IMR-90 (cell line): ENCODE measurements around the gene TMEM107. TPM values are rescaled to one million over a fixed set of nuclear protein-coding genes. Genes with fewer than 3 reads are reported as not detected.

Source experiments
- ATAC-seq: fragments of 200-7000 bp; cut with Tn5 transposase; 2 replicates; pipeline ENCODE4 v1.9.1; 2020; ENCODE audit warnings: low read depth, mild to moderate bottlenecking, moderate library complexity
- BruUV-seq: library from RNA; stranded (reverse); fragments of 400-500 nt; replicated peaks from 2 replicates; lab custom pipeline; 2021; lab: Mats Ljungman, UMichigan
- CTCF ChIA-PET: fragments of 300-600 bp; formaldehyde crosslinking; extraction: SDS; loops from one replicate; lab custom pipeline; 2021; ENCODE audit warnings: antibody characterized with exemption; lab: Yijun Ruan, JAX
- POLR2A ChIA-PET: fragments of 300-600 bp; sonication (Branson Sonifier 250); formaldehyde crosslinking; loops from one replicate; lab custom pipeline; 2022; ENCODE audit warnings: antibody characterized with exemption; ENCODE audit not compliant: unreplicated experiment; lab: Charles Lee
- DNase-seq: peaks from one replicate; pipeline ENCODE4 v3.0.0; 2013
- H2AFZ ChIP-seq: replicated peaks from 2 replicates; pipeline ENCODE3; 2013; ENCODE audit warnings: low read length, mild to moderate bottlenecking; ENCODE audit not compliant: poor library complexity
- H2AK5ac ChIP-seq: 2 replicates; pipeline ENCODE4 v1.6.1; 2013; ENCODE audit warnings: low read depth, low read length, inconsistent platforms
- H2AK9ac ChIP-seq: replicated peaks from 2 replicates; pipeline ENCODE3; 2013; ENCODE audit warnings: mild to moderate bottlenecking, low read depth, low read length, moderate library complexity; ENCODE audit not compliant: poor library complexity
- H2BK120ac ChIP-seq: 2 replicates; pipeline ENCODE4 v1.6.1; 2013; ENCODE audit warnings: low read depth, low read length, inconsistent platforms
- H2BK15ac ChIP-seq: 3 replicates; pipeline ENCODE4 v1.6.1; 2013; ENCODE audit warnings: low read depth, low read length, inconsistent platforms
- H2BK20ac ChIP-seq: 2 replicates; pipeline ENCODE4 v1.6.1; 2013; ENCODE audit warnings: low read depth, mild to moderate bottlenecking, inconsistent platforms, low read length, moderate library complexity
- H2BK5ac ChIP-seq: 2 replicates; pipeline ENCODE4 v1.6.1; 2013; ENCODE audit warnings: mild to moderate bottlenecking, low read depth, low read length, inconsistent platforms; ENCODE audit not compliant: poor library complexity, severe bottlenecking
- H3K14ac ChIP-seq: replicated peaks from 2 replicates; pipeline ENCODE4 v1.6.1; 2013; ENCODE audit warnings: low read depth, low read length, inconsistent platforms
- H3K18ac ChIP-seq: 2 replicates; pipeline ENCODE4 v1.6.1; 2013; ENCODE audit warnings: low read depth, low read length, control low read depth
- H3K23ac ChIP-seq: 2 replicates; pipeline ENCODE4 v1.6.1; 2013; ENCODE audit warnings: low read depth, low read length, inconsistent platforms
- H3K27ac ChIP-seq: 2 replicates; pipeline ENCODE4 v1.5.1; 2013; ENCODE audit warnings: mild to moderate bottlenecking, control low read depth, low read length; ENCODE audit not compliant: insufficient read depth
- H3K27me3 ChIP-seq: 2 replicates; pipeline ENCODE4 v1.6.1; 2013; ENCODE audit warnings: low read length; ENCODE audit not compliant: control insufficient read depth, insufficient read depth
- H3K36me3 ChIP-seq: 2 replicates; pipeline ENCODE4 v1.6.1; 2013; ENCODE audit warnings: low read length, mixed read lengths; ENCODE audit not compliant: control insufficient read depth, insufficient read depth
- H3K4ac ChIP-seq: 2 replicates; pipeline ENCODE4 v1.6.1; 2013; ENCODE audit warnings: low read depth, low read length, inconsistent platforms
- H3K4me1 ChIP-seq: 2 replicates; pipeline ENCODE4 v1.6.1; 2013; ENCODE audit warnings: low read length, mixed read lengths; ENCODE audit not compliant: control insufficient read depth, insufficient read depth
- H3K4me2 ChIP-seq: 2 replicates; pipeline ENCODE4 v1.6.1; 2013; ENCODE audit warnings: low read depth, mild to moderate bottlenecking, control low read depth, low read length, moderate library complexity
- H3K4me3 ChIP-seq: 2 replicates; pipeline ENCODE4 v1.5.1; 2013; ENCODE audit warnings: low read depth, mild to moderate bottlenecking, control low read depth, low read length, moderate library complexity; ENCODE audit not compliant: insufficient read depth
- H3K56ac ChIP-seq: 2 replicates; pipeline ENCODE4 v1.6.1; 2013; ENCODE audit warnings: low read length, inconsistent platforms; ENCODE audit not compliant: insufficient read depth; ENCODE audit errors: extremely low read depth
- H3K79me1 ChIP-seq, 2 experiments: 2 replicates each; pipeline ENCODE4 v1.6.1; 2013; ENCODE audit warnings: low read length in 2 of 2, inconsistent platforms in 1 of 2, low read depth in 1 of 2
- H3K9ac ChIP-seq: 2 replicates; pipeline ENCODE4 v1.6.1; 2013; ENCODE audit warnings: low read depth, low read length, control low read depth
- H3K9me1 ChIP-seq: 2 replicates; pipeline ENCODE4 v1.6.1; 2013; ENCODE audit warnings: low read length, inconsistent platforms; ENCODE audit not compliant: insufficient read depth
- H3K9me3 ChIP-seq: 2 replicates; pipeline ENCODE4 v1.6.1; 2013; ENCODE audit warnings: low read length; ENCODE audit not compliant: control insufficient read depth, insufficient read depth
- H4K20me1 ChIP-seq: 2 replicates; pipeline ENCODE4 v1.6.1; 2013; ENCODE audit warnings: low read length, inconsistent platforms; ENCODE audit not compliant: insufficient read depth
- H4K5ac ChIP-seq: 2 replicates; pipeline ENCODE4 v1.6.1; 2013; ENCODE audit warnings: mild to moderate bottlenecking, low read depth, low read length, control low read depth
- H4K8ac ChIP-seq, 2 experiments: 2 replicates each; pipeline ENCODE4 v1.6.1; 2013; ENCODE audit warnings: low read depth in 2 of 2, low read length in 2 of 2, control low read depth in 1 of 2, inconsistent platforms in 1 of 2
- H4K91ac ChIP-seq: 2 replicates; pipeline ENCODE4 v1.6.1; 2013; ENCODE audit warnings: low read depth, low read length, inconsistent platforms; ENCODE audit not compliant: insufficient read depth
- BHLHE40 ChIP-seq: fragments of 150-350 bp; IDR thresholded peaks from 2 replicates; pipeline ENCODE4 v1.6.1; 2016; ENCODE audit warnings: mild to moderate bottlenecking, low read depth, low read length
- CEBPB ChIP-seq: IDR thresholded peaks from 2 replicates; pipeline ENCODE4 v1.6.1; 2012; ENCODE audit warnings: low read depth, low read length, improper control_type of control experiment
- CHD1 ChIP-seq: IDR thresholded peaks from 2 replicates; pipeline ENCODE4 v1.6.1; 2012; ENCODE audit warnings: low read depth, low read length, improper control_type of control experiment
- MAZ ChIP-seq: IDR thresholded peaks from 2 replicates; pipeline ENCODE4 v1.6.1; 2012; ENCODE audit warnings: low read depth, mild to moderate bottlenecking, low read length, improper control_type of control experiment, moderate library complexity, borderline replicate concordance
- MXI1 ChIP-seq: IDR thresholded peaks from 2 replicates; pipeline ENCODE4 v1.6.1; 2012; ENCODE audit warnings: low read depth, mild to moderate bottlenecking, low read length, moderate library complexity, borderline replicate concordance
- NFE2L2 ChIP-seq: fragments of 150-350 bp; IDR thresholded peaks from 2 replicates; pipeline ENCODE4 v1.6.1; 2016; ENCODE audit warnings: low read depth, mild to moderate bottlenecking, low read length
- POLR2A ChIP-seq: IDR thresholded peaks from 2 replicates; pipeline ENCODE4 v1.6.1; 2012; ENCODE audit warnings: mild to moderate bottlenecking, low read depth, low read length
- RAD21 ChIP-seq: IDR thresholded peaks from 2 replicates; pipeline ENCODE4 v1.6.1; 2012; ENCODE audit warnings: low read length, improper control_type of control experiment
- RFX5 ChIP-seq: IDR thresholded peaks from 2 replicates; pipeline ENCODE4 v1.8.0; 2012; ENCODE audit warnings: low read depth, mild to moderate bottlenecking, low read length, moderate library complexity
- SMC3 ChIP-seq: fragments of 150-350 bp; IDR thresholded peaks from 2 replicates; pipeline ENCODE4 v1.6.1; 2016; ENCODE audit warnings: low read depth, mild to moderate bottlenecking, antibody characterized with exemption, low read length, moderate library complexity
- WGBS, 2 experiments: methylation state at CpG; one replicate each; pipeline versions ENCODE4 v1.1.5 to v1.1.7; 2013; ENCODE audit warnings: missing lambda C conversion rate in 2 of 2; ENCODE audit not compliant: insufficient read length in 1 of 2; ENCODE audit errors: extremely low coverage in 2 of 2; 5-methylcytosine and 5-hydroxymethylcytosine counted together
- dilution Hi-C: fragments of 300-500 bp; cut with HindIII; formaldehyde crosslinking; loops from one replicate; pipeline ENCODE4 v1.14.3; 2018; ENCODE audit warnings: low sequenced_read_pairs; ENCODE audit not compliant: unreplicated experiment
- in situ Hi-C: fragments of 300-500 bp; cut with MboI; formaldehyde crosslinking; loops from 3 replicates; pipeline ENCODE4 v1.14.3; 2019; ENCODE audit warnings: low sequenced_read_pairs, inconsistent platforms, mixed read lengths
- intact Hi-C: fragments of 100-400 bp; cut with micrococcal nuclease; formaldehyde crosslinking; loops from 2 replicates; pipeline ENCODE4 v1.10.0; 2022
- polyA plus RNA-seq, 3 experiments: library from polyadenylated mRNA; depleted of rRNA; stranded (reverse); fragments of >200 nt; gene quantifications; 2 replicates each; pipeline ENCODE4 v1.2.3, GENCODE V29; 2012; ENCODE audit warnings: low replicate concordance in 1 of 3
- total RNA-seq: library from RNA; depleted of rRNA; stranded (reverse); fragments of >200 nt; gene quantifications from 2 replicates; pipeline ENCODE4 v1.2.3, GENCODE V29; 2012
- TF ChIP-seq, protein P1 (sequence below): fragments of 150-350 bp; IDR thresholded peaks from 2 replicates; pipeline ENCODE4 v1.6.1; 2016; ENCODE audit warnings: low read depth, mild to moderate bottlenecking, low read length, moderate library complexity, borderline replicate concordance
- TF ChIP-seq, protein P2 (sequence below): conservative IDR thresholded peaks from 2 replicates; pipeline ENCODE4 v1.5.1; 2012; ENCODE audit warnings: mild to moderate bottlenecking, low read depth, low read length, improper control_type of control experiment
- TF ChIP-seq, protein P3 (sequence below): fragments of 150-350 bp; IDR thresholded peaks from 2 replicates; pipeline ENCODE4 v1.6.1; 2017; ENCODE audit warnings: mild to moderate bottlenecking, antibody characterized with exemption, low read length, low read depth

The TMEM107 gene
- total and polyA plus RNA-seq, 2 of the 4 experiments (the other 2 are of a cell fraction) = 12.9 to 14.3 TPM

DNA sequence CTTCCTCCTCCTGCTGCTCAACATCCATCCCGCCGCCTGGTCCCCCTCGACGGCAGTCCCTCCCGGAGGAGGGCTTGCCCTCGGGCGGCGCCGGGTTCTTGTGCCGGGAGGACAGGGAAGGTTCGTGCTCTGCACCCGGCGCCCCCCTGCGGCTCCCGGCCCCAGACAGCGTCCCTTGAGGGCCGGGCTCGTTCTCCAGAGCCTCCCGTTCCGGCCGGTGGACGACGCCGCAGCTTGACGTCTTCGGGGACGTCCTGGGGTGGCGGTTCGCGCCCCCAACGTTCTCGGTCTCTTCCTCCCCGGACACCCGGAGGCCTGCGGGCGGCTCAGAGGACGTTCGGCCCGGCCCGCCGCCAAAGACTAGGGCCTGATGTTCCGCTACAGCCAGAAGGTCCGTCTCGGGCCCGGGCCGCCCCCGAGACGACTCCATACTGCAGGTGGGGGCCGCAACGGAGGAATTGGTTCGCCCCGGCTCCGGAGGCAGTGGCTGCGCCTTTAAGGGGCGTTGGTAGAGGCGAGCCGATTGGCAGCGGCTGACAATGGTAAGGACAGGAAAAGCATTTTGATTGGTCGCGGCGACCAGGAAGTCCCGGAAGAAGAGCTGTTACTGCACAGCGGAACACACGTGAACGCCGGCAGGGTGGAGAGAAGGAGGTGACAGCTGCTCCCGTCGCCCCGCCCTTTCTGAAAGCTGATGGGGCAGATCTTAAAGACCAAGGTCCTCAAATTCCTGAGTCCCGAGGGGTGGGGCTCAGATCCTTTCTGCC is 13.7 kb upstream of the TMEM107 start, which contains the start of gene BORCS6:
BORCS6 (minus strand) TSS at position 470 of the 767 bp plus-strand sequence; CDS start at position 430, 40 bp downstream.
- H3K27me3 ChIP-seq = no peaks in the 10 kb centered on the region
- peak within 1 kb of the TSS; percentile 75 for H2BK5ac ChIP-seq
- peak within 1 kb of the TSS; percentile 78 for H4K91ac ChIP-seq
- H2BK15ac ChIP-seq = peak within 1 kb of the TSS; percentile 81; the same call in 2 of the 3 replicates
- no peaks in the 10 kb centered on the region for H3K9me3 ChIP-seq
- peak within 1 kb of the TSS; percentile 95 for H4K5ac ChIP-seq
- peak within 1 kb of the TSS; percentile 69; the same call in 1 of the 2 replicates for H2AK5ac ChIP-seq
- H2AFZ ChIP-seq = peak within 1 kb of the TSS; percentile 97
- peaks cover 0 to 21% of the 10 kb centered on the region in 2 experiments; a peak in 2 of 4 replicates for H3K79me1 ChIP-seq
- H3K27ac ChIP-seq = peak within 1 kb of the TSS; percentile 69
- peak within 1 kb of the TSS; percentile 45; the same call in 1 of the 2 replicates for H2BK120ac ChIP-seq
- H3K4me2 ChIP-seq = peak within 1 kb of the TSS; percentile 75
- H3K4me3 ChIP-seq = peak within 1 kb of the TSS; percentile 74
- H3K23ac ChIP-seq = peak within 1 kb of the TSS; percentile 31
- intact Hi-C loops = loop anchor here (5.0 kb wide), 1 partner anchor 112 kb away; no protein-coding TSS in a partner anchor
- no peak within 1 kb of the TSS for H3K56ac ChIP-seq
- H2AK9ac ChIP-seq = peak within 1 kb of the TSS; percentile 93
- BruUV-seq = no TSS peak
- H3K4ac ChIP-seq = peak within 1 kb of the TSS; percentile 70
- ChIA-PET POLR2A (interaction anchor here (0.5 to 0.8 kb wide), 4 partner anchors 11 to 52 kb away, joined by 3 to 5 read pairs (median 4); no protein-coding TSS in a partner anchor), CTCF (interaction anchor here (1.5 kb wide), 1 partner anchor 71 kb away, joined by 6 read pairs; no protein-coding TSS in a partner anchor)
- peaks cover 13% of the 10 kb centered on the region for H3K4me1 ChIP-seq
- peak within 1 kb of the TSS; percentile 33 for H3K18ac ChIP-seq
- dilution Hi-C loops = no loop called here
- in situ Hi-C loops = no loop called here
- WGBS, 2 experiments = 0% methylated on average over 40 of the region's 70 CpGs; no CpG with 5 or more reads in 1 of the 2 experiments
- peaks cover 22% of the 10 kb centered on the region for H4K20me1 ChIP-seq
- H3K36me3 ChIP-seq = no peaks in the 10 kb centered on the region
- peak within 1 kb of the TSS; percentile 63 to 93 for H4K8ac ChIP-seq
- DNase-seq (peak; percentile 98), ATAC-seq (peak; percentile 49)
- H2BK20ac ChIP-seq = peak within 1 kb of the TSS; percentile 23; the same call in 1 of the 2 replicates
- peak within 1 kb of the TSS; percentile 41 for H3K9ac ChIP-seq
- H3K14ac ChIP-seq = peak within 1 kb of the TSS; percentile 56
- H3K9me1 ChIP-seq = peaks cover 21% of the 10 kb centered on the region
- no peak for TF ChIP-seq RFX5
- no peak for TF ChIP-seq NFE2L2
- no peak for TF ChIP-seq CHD1
- TF ChIP-seq POLR2A = peak; percentile 59
- TF ChIP-seq BHLHE40 = no peak
- TF ChIP-seq MXI1 = peak; percentile 84; the same call in 1 of the 2 replicates
- TF ChIP-seq, protein P1, sequence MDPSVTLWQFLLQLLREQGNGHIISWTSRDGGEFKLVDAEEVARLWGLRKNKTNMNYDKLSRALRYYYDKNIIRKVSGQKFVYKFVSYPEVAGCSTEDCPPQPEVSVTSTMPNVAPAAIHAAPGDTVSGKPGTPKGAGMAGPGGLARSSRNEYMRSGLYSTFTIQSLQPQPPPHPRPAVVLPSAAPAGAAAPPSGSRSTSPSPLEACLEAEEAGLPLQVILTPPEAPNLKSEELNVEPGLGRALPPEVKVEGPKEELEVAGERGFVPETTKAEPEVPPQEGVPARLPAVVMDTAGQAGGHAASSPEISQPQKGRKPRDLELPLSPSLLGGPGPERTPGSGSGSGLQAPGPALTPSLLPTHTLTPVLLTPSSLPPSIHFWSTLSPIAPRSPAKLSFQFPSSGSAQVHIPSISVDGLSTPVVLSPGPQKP = no peak
- TF ChIP-seq, protein P2, sequence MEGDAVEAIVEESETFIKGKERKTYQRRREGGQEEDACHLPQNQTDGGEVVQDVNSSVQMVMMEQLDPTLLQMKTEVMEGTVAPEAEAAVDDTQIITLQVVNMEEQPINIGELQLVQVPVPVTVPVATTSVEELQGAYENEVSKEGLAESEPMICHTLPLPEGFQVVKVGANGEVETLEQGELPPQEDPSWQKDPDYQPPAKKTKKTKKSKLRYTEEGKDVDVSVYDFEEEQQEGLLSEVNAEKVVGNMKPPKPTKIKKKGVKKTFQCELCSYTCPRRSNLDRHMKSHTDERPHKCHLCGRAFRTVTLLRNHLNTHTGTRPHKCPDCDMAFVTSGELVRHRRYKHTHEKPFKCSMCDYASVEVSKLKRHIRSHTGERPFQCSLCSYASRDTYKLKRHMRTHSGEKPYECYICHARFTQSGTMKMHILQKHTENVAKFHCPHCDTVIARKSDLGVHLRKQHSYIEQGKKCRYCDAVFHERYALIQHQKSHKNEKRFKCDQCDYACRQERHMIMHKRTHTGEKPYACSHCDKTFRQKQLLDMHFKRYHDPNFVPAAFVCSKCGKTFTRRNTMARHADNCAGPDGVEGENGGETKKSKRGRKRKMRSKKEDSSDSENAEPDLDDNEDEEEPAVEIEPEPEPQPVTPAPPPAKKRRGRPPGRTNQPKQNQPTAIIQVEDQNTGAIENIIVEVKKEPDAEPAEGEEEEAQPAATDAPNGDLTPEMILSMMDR = no peak
- TF ChIP-seq RAD21 = no peak
- TF ChIP-seq, protein P3, sequence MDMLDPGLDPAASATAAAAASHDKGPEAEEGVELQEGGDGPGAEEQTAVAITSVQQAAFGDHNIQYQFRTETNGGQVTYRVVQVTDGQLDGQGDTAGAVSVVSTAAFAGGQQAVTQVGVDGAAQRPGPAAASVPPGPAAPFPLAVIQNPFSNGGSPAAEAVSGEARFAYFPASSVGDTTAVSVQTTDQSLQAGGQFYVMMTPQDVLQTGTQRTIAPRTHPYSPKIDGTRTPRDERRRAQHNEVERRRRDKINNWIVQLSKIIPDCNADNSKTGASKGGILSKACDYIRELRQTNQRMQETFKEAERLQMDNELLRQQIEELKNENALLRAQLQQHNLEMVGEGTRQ = peak; percentile 87
- no peak for TF ChIP-seq CEBPB
- TF ChIP-seq MAZ = peak; percentile 90; the same call in 1 of the 2 replicates
- no peak for TF ChIP-seq SMC3
